ENCODE results near the gene KCNMA1. TPM values are rescaled to one million over a fixed set of nuclear protein-coding genes. Genes with fewer than 3 reads are reported as not detected.

The KCNMA1 gene
- total RNA-seq, 1 donor from 2014 or later = 94.3 TPM

- Histone ChIP-seq H3K27me3 (no peaks in the 10 kb centered on the region), H3K9me3 (no peaks in the 10 kb centered on the region), H3K4me1 (peaks cover 7% of the 10 kb centered on the region), H3K36me3 (no peaks in the 10 kb centered on the region), H3K4me3 (no peak overlapping the region), H3K27ac (no peak overlapping the region)
- no peak for DNase-seq (ENCODE audit: extremely low spot score in 2 of 2)
- TF ChIP-seq POLR2AphosphoS5 (IDR thresholded peaks at IDR 0.05; ENCODE audit: insufficient read depth in 1 of 2, low read depth in 1 of 2) (no peak), POLR2A (IDR thresholded peaks at IDR 0.05) (no peak)
- intact Hi-C loops (cut with DNase I) = no loop called here
These were observed 563.4 kb downstream of the KCNMA1 start for GRCh38 chr10:77074104-77074624.

- Histone ChIP-seq H3K4me1 (peaks cover 7% of the 10 kb centered on the region), H3K27ac (no peak overlapping the region), H3K9me3 (no peaks in the 10 kb centered on the region), H3K36me3 (no peaks in the 10 kb centered on the region), H3K4me3 (no peak overlapping the region), H3K27me3 (no peaks in the 10 kb centered on the region)
- intact Hi-C loops (cut with DNase I) = no loop called here
- no peak for DNase-seq (ENCODE audit: extremely low spot score in 2 of 2)
- TF ChIP-seq POLR2A (IDR thresholded peaks at IDR 0.05) = no peak
- no peak for TF ChIP-seq CTCF (IDR thresholded peaks at IDR 0.05)
- no peak for TF ChIP-seq POLR2AphosphoS5 (IDR thresholded peaks at IDR 0.05; ENCODE audit: insufficient read depth in 1 of 2, low read depth in 1 of 2)
These were observed 564.0 kb downstream of the KCNMA1 start for GRCh38 chr10:77073663-77073960.

- intact Hi-C loops (cut with DNase I) = no loop called here
- no peaks in the 10 kb centered on the region for H3K27me3 ChIP-seq
- no peak for DNase-seq (ENCODE audit: extremely low spot score in 2 of 2)
- H3K4me3 ChIP-seq = no peak overlapping the region
- H3K27ac ChIP-seq = no peak overlapping the region
- TF ChIP-seq POLR2AphosphoS5 (IDR thresholded peaks at IDR 0.05; ENCODE audit: insufficient read depth in 1 of 2, low read depth in 1 of 2) = no peak
- no peak for TF ChIP-seq CTCF (IDR thresholded peaks at IDR 0.05)
- TF ChIP-seq POLR2A (IDR thresholded peaks at IDR 0.05) = no peak
- no peaks in the 10 kb centered on the region for H3K36me3 ChIP-seq
- no peaks in the 10 kb centered on the region for H3K9me3 ChIP-seq
- peaks cover 7% of the 10 kb centered on the region for H3K4me1 ChIP-seq
These were observed 564.6 kb downstream of the KCNMA1 start for GRCh38 chr10:77072836-77073662.

- Histone ChIP-seq H3K27ac (no peak overlapping the region), H3K9me3 (no peaks in the 10 kb centered on the region), H3K36me3 (no peaks in the 10 kb centered on the region), H3K4me3 (no peak overlapping the region), H3K27me3 (no peaks in the 10 kb centered on the region), H3K4me1 (peaks cover 7% of the 10 kb centered on the region)
- TF ChIP-seq POLR2A (IDR thresholded peaks at IDR 0.05) (no peak), POLR2AphosphoS5 (IDR thresholded peaks at IDR 0.05; ENCODE audit: insufficient read depth in 1 of 2, low read depth in 1 of 2) (no peak), CTCF (IDR thresholded peaks at IDR 0.05) (no peak)
- intact Hi-C loops (cut with DNase I) = no loop called here
- no peak for DNase-seq (ENCODE audit: extremely low spot score in 2 of 2)
These were observed 565.2 kb downstream of the KCNMA1 start for GRCh38 chr10:77072361-77072835.

GRCh38 chr10:77071956-77072355 lies 565.7 kb downstream of the KCNMA1 start:
- no peak for DNase-seq (ENCODE audit: extremely low spot score in 2 of 2)
- TF ChIP-seq CTCF (IDR thresholded peaks at IDR 0.05) (no peak), POLR2AphosphoS5 (IDR thresholded peaks at IDR 0.05; ENCODE audit: insufficient read depth in 1 of 2, low read depth in 1 of 2) (no peak), POLR2A (IDR thresholded peaks at IDR 0.05) (no peak)
- intact Hi-C loops (cut with DNase I) = no loop called here
- H3K36me3 ChIP-seq = no peaks in the 10 kb centered on the region
- H3K4me3 ChIP-seq = no peak overlapping the region
- H3K9me3 ChIP-seq = no peaks in the 10 kb centered on the region
- no peak overlapping the region for H3K27ac ChIP-seq
- H3K27me3 ChIP-seq = no peaks in the 10 kb centered on the region
- peaks cover 7% of the 10 kb centered on the region for H3K4me1 ChIP-seq

Data from vagina (tissue), 2 donors.